H54 (cell line): Measurements from ENCODE around the gene CABLES2.
A peak's percentile ranks its signal among the peaks of the same experiment; 100 is the strongest.

Experiments used
- DNase-seq: peaks from one replicate; pipeline ENCODE4 v3.0.0; 2011; ENCODE audit warnings: low spot score, mixed read lengths; ENCODE audit not compliant: insufficient read length
- FAIRE-seq: peaks from 3 replicates; lab custom pipeline; 2011; peaks lifted over from hg19 to GRCh38; lab: Jason Lieb, UNC
- POLR2A ChIP-seq: IDR thresholded peaks from 2 replicates; pipeline ENCODE4 v1.6.1; 2011; ENCODE audit warnings: low read depth, mild to moderate bottlenecking, low read length

The CABLES2 gene

DNA sequence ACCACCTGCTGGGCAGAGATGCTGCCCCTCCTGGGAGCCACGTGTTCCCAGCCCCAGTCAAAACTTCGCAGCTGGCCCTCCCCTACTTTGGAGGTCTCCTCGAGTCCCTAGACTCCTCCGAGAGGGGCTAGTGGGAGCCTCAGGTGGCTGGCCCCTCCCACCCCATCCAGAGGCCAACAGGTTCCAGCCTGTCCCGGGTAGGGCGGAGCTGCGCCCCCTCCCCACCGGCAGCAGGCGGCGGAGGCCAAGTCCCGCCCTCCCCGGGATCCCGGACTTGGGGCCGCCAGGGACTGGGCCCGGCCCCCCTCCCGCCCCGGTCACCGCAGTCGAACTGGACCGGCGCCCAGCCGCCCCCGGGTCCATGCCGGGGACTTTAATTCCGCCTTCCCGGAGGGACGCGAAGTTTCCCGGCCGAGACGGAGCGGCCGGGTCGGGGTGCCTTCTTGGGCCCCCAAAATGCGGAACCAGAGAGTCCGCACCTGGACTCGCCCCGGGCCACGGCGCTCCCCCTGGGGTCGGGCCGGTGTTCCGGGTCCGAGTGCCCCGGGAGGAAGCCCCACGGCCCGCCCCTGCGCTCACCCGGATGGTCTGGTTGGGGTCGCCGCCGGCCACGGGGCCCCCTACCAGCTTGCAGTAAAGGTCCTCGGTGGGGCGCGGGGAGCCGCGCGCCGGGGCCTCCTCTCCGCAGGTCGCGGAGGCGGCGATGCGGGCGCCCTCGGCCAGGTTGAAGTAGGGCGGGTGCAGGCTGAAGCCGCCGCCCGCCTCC lies 40.5 kb downstream of the CABLES2 start:
- TF ChIP-seq POLR2A = no peak
- FAIRE-seq (no peak), DNase-seq (no peak)

DNA sequence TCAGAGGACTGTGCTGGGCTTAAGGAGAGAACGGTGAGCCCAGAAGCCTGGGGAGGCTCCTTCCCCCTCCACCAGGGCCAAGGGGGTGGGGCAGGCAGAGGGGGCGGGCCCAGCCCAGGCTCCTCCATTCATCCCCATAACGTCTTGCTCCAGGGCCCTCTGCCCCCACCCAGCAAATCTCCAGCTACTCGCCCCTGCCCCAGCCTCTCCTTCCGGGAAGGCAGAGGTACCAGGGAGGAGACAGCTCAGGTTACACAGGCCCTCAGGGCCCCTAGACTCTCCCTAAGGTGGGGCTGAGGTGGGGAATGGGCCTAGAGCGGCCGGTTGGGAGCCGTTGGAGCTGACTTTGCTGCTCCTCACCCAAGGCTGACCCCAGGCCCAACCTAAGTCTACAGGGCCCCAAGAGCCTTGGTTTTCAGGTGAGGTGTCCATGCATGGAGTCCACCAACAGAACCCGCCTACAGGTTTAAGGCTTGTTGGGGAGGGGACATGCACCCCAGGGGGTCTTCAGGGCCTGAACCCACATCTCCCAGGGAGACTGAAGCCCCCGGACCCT lies 41.2 kb downstream of the CABLES2 start:
- TF ChIP-seq POLR2A = no peak
- FAIRE-seq (no peak), DNase-seq (peak; percentile 67)

DNA sequence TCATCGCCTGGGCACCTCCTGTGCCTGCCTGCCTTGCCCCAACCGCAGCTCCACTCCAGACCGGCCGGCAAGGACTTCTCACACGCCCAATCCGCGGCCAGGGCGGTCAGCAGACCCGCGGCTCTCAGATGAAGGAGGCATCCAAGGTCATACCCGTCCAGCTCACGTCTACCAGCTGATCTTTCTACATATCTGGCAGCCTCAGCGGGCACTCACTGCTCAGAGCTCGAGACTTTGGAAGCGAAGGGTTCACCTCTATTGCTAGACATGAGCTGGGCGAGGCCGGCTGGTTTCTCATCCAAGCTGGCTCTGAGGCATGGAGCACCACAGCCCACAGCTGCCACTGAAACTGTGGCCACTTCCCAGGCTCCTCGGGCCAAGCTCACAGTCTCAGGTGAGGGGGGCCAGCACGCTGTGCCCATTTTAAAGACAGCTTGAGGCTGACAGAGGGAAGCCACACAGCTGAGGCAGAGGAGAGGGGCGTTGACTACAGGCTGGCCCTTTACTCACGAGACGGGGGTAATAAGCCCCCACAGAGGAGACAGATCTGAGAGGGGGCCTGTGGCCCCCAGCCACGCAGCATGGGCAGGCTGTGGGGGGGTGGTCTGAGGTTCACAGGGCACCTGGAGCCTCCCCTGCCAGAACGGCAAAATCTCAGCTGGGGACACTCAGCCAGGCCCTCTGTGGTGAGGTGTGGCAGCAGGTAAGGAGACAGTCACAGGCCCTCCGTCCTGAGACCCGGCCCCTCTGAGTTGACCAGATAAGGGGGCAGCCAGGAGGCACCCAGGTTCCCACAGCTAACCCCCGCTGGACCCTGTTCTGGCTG lies 42.0 kb downstream of the CABLES2 start:
- TF ChIP-seq POLR2A = no peak
- no peak for FAIRE-seq
- no peak for DNase-seq

DNA sequence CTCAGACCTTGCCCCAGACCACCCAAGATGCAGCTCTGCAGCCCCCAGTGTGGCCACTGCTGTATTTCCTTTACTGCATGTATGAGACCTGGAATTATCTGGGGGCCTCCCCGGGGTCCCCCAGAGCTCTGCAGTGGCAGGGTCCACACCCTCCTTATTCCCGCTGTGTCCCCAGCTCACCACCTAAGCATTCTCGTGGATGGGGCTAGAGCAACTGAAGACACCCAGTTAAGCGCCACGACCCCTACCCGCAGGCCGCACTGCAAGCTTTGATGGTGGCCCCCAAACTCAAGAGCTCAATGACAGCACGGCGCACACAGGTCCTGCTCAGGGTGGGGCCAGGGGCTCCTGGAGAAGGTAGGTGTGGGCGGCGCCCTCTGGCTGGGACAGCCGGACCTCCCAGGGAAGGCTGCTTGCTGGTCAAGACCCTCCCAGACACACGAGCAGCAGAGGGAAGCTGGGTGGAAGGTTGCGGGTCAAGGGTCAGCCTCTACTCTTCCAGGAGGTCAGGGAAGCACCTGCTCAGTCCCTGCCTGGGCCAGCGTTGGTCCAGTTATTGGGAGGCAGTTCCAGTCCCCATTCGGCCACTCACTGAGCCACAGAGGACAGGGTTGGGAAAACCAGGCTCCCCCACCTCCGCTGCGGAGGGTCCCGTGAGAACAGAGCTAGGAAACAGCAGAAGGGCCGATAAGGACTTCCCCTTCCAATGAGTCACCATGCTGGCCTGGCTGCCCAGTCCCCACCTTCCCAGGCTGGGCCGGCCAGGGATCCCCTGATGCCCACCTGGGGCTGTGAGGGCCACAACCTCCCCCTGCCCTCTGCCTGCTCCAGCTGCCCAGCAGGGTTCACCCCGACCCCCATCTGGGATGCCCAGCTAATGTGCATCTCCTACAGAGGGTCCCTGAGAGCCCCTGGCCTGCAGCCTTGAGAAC lies 42.9 kb downstream of the CABLES2 start:
- FAIRE-seq (no peak), DNase-seq (no peak)
- no peak for TF ChIP-seq POLR2A

DNA sequence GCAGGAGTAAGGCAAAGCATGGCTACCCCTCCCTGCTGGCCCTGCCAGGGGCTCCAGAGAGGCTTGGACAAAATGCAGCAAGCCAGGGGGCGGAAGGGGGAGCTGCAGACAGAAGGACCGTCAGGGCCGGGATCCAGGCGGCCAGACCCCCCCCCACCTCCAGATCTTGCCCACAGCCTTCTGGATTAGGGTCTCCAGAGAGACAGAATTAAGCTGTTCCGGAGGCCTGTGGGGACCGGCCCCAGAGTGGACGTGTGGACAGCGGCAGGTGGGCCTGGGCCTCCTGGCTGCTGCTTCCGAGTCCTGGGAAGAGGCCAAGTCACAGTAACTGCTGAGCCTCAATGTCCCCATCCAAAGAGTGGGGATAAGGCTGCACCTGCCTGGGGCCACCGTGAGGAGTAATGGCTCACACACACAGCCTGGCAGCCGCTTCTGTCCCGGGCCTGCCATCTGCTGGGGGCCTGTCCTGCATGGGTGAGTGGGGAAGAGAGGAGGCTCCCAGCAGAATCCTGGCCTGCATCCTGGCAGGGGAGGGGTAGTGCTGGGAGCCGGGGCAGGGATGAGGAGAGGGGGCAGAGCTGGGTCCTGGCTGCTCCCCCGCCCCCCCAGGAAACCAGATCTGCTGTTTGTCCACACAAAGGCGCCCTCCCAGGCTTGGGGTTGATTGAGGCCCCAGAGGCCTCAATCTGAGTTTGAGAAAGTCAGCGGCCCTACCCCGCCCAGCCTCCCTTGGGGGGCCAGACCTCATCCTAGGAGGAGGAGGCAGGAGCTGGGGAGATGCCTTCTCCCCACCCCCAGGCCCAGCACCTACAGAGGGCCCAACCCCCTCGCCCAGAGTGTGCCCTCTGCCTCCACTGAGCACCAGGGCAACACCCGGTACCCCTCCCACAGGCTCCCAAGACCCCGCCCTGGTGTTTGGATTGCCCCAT lies 43.8 kb downstream of the CABLES2 start:
- DNase-seq = no peak
- TF ChIP-seq POLR2A = no peak
- no peak for FAIRE-seq

DNA sequence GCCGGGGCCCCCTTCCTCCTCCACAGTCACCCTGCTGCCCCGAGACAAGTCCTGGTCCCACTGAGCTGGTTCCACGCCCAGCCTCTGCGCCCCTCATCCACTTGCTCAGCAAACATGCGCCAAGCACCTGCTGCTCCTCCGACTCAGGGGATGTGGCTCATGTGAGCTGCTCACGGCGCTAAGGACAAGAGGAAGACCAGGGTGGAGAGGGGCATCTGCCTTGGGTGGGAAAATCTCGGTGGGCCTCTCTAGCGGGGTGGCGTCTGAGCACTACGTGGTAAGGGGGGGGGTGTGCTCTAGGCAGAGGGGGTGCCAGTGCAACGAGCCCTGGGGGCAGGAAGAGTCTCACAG lies 44.5 kb downstream of the CABLES2 start:
- TF ChIP-seq POLR2A = no peak
- DNase-seq (no peak), FAIRE-seq (no peak)

DNA sequence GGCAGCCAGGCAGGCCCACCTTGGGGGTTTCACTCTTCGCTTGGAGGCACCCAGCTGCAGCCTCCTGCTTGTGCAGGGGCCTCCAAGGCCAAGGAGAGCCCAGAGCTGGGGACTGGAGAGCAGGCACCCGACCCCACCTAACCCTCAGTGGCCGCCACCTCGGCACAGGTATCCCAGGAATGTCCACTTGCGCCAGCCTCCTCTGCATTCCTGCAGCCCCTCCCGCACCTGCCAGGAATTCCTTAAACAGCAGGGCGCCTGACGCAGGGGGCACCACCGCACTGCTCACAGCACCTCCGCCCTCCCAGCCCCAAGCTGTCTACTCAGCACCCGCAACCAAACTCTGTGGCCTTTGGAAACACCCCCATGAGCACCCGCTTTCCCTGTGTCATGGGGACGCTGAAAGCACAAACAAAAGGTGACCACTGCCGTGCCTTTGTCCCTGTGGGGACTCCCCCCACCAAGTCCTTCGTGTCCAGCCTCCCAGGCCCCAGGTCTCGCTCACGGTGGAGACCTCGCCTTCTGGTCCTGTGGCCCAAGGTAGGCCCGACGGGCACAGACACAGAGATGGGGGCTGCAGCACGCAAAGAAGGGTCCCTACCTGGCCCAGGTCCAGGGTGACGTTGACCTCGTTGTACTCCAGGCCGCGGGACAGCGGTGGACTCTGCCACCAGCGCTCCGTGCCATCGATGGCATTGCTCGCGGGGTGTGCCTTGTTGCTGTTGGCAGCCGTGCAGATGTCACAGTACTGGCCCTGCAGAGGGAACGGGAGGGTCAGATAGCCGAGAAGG lies 45.1 kb downstream of the CABLES2 start:
- no peak for TF ChIP-seq POLR2A
- FAIRE-seq (no peak), DNase-seq (no peak)

DNA sequence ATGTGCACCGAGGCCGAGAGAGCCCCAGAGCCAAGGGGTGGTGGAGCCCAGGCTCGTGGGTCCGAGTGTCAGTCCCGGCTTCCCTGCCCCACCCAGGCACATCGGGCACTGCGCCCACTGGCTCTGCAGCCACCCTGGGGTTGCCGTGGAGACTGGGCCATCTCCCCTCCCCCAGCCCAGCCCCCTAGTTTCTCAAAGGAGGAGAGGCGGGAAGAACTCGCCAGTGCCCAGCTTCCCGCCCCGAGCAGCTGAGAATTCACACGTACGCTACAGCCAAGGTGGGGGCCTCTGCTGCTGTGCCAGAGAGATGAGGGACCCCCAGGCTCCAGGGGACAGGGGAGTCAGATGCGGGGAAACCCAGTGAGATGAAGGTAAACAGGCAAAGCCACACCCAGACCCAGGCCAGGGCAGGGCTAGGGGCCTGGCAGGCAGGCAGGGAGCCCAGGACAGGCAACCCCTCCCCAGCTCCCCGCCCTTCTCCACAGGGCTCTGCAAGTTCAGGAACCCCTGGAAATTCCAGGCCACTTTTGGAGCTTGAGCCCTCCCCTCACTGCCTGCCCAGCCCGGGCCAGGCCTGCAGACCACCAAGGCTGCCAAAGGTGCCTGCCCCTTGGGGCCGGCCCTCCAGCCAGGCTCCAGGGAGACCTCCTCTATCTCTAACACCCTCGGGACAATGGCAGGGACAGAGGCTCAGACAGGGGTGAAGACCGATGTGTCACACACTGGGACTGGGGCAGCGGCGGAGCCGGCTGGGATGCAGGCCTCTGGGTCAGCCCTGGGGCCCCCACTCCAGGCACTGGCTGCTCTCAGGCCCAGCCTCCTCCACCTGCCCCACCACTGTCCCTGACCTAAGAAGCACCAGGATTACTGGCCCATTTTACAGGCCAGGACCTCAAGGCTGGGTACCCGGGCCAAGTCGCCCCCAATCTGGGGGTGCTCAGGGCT lies 46.0 kb downstream of the CABLES2 start:
- no peak for TF ChIP-seq POLR2A
- FAIRE-seq = no peak
- no peak for DNase-seq

DNA sequence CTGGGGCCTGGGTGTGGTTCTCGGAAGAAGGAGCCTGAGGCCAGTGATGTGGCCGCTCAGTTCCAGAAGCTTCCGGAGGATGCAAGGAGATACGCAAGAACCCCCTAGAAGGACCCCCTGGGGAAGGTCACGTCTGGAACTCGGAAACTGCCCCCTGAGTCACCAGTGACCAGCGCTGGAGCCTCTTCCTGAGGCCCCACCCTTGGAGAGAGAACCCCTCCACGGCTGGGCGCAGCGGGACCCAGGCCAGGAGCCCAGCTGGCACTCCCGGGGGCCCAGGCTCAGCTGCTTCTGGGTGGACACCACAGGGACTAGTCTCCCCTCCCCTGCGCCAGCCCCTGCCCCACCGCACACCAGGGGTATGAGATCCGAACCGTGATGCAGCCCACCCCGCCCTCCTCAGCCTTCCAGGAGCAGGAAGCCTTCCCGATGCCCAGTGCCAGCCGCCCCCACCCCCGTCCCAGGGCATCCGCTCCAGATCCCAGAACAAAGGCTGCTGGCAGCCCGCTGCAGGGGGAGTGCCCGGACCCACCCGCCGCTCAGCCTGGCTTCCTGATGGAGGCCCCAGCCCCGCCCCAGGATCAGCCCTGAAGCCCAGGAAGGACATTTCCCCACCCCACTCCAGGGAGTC lies 47.5 kb downstream of the CABLES2 start:
- DNase-seq = peak; percentile 91
- TF ChIP-seq POLR2A = no peak
- peak; percentile 27 for FAIRE-seq

DNA sequence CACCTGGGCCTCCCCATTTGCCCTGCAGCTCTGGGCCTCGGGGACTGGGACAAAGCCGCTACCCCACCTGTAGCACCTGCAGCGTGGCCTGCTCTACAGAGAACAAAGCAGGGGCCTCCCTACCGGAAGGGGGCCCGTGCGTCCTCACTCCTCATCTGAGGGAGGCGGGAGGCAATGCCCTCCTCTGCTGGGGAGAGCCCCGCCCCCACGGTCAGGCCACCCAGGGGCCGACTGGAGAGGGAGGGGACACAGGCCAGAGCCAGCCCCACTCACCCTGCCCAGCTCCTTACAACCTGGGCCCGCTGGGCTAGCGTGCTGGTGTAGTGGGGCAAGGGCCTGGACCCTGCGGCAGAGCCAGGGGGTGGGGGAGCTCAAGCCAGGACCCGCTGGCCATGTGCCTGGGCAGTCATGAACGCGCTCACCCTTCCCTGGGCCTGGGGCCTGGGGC lies 48.0 kb downstream of the CABLES2 start:
- no peak for DNase-seq
- TF ChIP-seq POLR2A = no peak
- FAIRE-seq = no peak
